ENCODE measurements around the gene SLC6A1. TPM values are rescaled to one million over a fixed set of nuclear protein-coding genes. Genes with fewer than 3 reads are reported as not detected.

The SLC6A1 gene
- polyA plus RNA-seq, 1 donor, result 1.3 TPM

DNA sequence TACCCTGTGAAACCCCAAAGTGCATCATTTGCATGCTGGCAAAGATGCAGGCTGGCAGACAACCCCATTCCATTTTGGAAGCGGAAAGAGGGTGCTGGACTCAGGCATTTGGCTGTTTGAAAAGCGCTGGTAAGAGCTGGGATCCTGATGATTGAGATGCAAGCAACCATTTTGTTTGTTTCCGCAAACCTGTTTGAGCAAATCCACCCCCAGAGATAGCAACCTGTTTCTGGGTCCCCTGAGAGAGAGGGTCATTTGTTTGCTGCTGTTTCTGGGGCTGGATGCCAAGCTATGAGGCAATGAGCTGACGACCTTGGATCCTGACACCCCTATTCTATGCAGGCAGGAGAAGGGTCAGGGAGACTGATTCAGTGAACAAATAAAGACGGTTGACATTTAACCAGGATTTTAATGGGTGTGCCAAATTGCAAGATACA, 9.8 kb downstream of the SLC6A1 start:
- Histone ChIP-seq H3K36me3 (ENCODE audit: control insufficient read depth, insufficient read depth, low read length) (no peaks in the 10 kb centered on the region), H3K27me3 (ENCODE audit: control insufficient read depth, insufficient read depth, low read length) (peaks cover 39% of the 10 kb centered on the region), H3K4me1 (ENCODE audit: control insufficient read depth, insufficient read depth, low read length) (no peaks in the 10 kb centered on the region), H3K9me3 (ENCODE audit: control insufficient read depth, low read depth, low read length) (no peaks in the 10 kb centered on the region), H3K27ac (ENCODE audit: low read length) (no peak overlapping the region), H3K4me3 (ENCODE audit: low read length) (no peak overlapping the region)
- no peak for DNase-seq
- no CpG with 5 or more reads among the region's 5 CpGs for WGBS (ENCODE audit: insufficient coverage, low lambda C conversion rate)

DNA sequence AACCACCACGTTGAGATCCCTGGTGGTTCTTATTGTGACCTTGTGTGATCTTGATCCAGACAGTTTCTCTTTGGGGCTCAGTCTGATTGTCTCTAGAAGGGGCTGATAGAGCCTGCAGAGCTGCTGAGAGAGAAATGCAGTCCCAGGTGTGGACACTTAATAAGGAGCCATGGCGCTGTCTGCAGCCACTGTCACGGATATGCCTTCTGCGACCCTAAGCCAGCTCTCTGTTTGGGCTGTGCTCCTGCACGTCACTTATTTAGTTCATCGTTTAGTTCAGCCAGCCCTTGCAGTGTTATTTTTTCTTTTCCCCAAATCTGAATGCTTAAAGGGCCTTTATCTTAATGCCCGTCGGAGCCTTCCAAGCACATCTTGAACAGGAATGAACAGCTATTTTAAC, 12.0 kb downstream of the SLC6A1 start:
- Histone ChIP-seq H3K4me1 (ENCODE audit: control insufficient read depth, insufficient read depth, low read length) (no peaks in the 10 kb centered on the region), H3K27me3 (ENCODE audit: control insufficient read depth, insufficient read depth, low read length) (peaks cover 25% of the 10 kb centered on the region), H3K9me3 (ENCODE audit: control insufficient read depth, low read depth, low read length) (no peaks in the 10 kb centered on the region), H3K4me3 (ENCODE audit: low read length) (no peak overlapping the region), H3K27ac (ENCODE audit: low read length) (no peak overlapping the region), H3K36me3 (ENCODE audit: control insufficient read depth, insufficient read depth, low read length) (no peaks in the 10 kb centered on the region)
- WGBS (ENCODE audit: insufficient coverage, low lambda C conversion rate), result 89% methylated on average over 3 of the region's 8 CpGs
- DNase-seq, result no peak

GRCh38 chr3:11005686-11006256, 13.2 kb downstream of the SLC6A1 start:
- Histone ChIP-seq H3K27me3 (ENCODE audit: control insufficient read depth, insufficient read depth, low read length) (peaks cover 14% of the 10 kb centered on the region), H3K4me3 (ENCODE audit: low read length) (no peak overlapping the region), H3K27ac (ENCODE audit: low read length) (no peak overlapping the region), H3K9me3 (ENCODE audit: control insufficient read depth, low read depth, low read length) (no peaks in the 10 kb centered on the region), H3K4me1 (ENCODE audit: control insufficient read depth, insufficient read depth, low read length) (no peaks in the 10 kb centered on the region), H3K36me3 (ENCODE audit: control insufficient read depth, insufficient read depth, low read length) (no peaks in the 10 kb centered on the region)
- WGBS (ENCODE audit: insufficient coverage, low lambda C conversion rate), result no CpG with 5 or more reads among the region's 6 CpGs
- DNase-seq, result no peak

- no peak for DNase-seq
- Histone ChIP-seq H3K36me3 (ENCODE audit: control insufficient read depth, insufficient read depth, low read length) (no peaks in the 10 kb centered on the region), H3K27me3 (ENCODE audit: control insufficient read depth, insufficient read depth, low read length) (peaks cover 8% of the 10 kb centered on the region), H3K4me3 (ENCODE audit: low read length) (no peak overlapping the region), H3K9me3 (ENCODE audit: control insufficient read depth, low read depth, low read length) (no peaks in the 10 kb centered on the region), H3K27ac (ENCODE audit: low read length) (no peak overlapping the region), H3K4me1 (ENCODE audit: control insufficient read depth, insufficient read depth, low read length) (no peaks in the 10 kb centered on the region)
- 20% methylated on average over 1 of the region's 20 CpGs for WGBS (ENCODE audit: insufficient coverage, low lambda C conversion rate)
These were observed 14.7 kb downstream of the SLC6A1 start for GRCh38 chr3:11006986-11007933.

GRCh38 chr3:11009898-11010297, 17.4 kb downstream of the SLC6A1 start:
- Histone ChIP-seq H3K9me3 (ENCODE audit: control insufficient read depth, low read depth, low read length) (no peaks in the 10 kb centered on the region), H3K4me1 (ENCODE audit: control insufficient read depth, insufficient read depth, low read length) (no peaks in the 10 kb centered on the region), H3K27ac (ENCODE audit: low read length) (no peak overlapping the region), H3K36me3 (ENCODE audit: control insufficient read depth, insufficient read depth, low read length) (no peaks in the 10 kb centered on the region), H3K27me3 (ENCODE audit: control insufficient read depth, insufficient read depth, low read length) (peaks cover 5% of the 10 kb centered on the region), H3K4me3 (ENCODE audit: low read length) (no peak overlapping the region)
- no peak for DNase-seq
- WGBS (ENCODE audit: insufficient coverage, low lambda C conversion rate), result no CpG with 5 or more reads among the region's 4 CpGs

- Histone ChIP-seq H3K27ac (ENCODE audit: low read length) (no peak overlapping the region), H3K4me1 (ENCODE audit: control insufficient read depth, insufficient read depth, low read length) (no peaks in the 10 kb centered on the region), H3K9me3 (ENCODE audit: control insufficient read depth, low read depth, low read length) (no peaks in the 10 kb centered on the region), H3K27me3 (ENCODE audit: control insufficient read depth, insufficient read depth, low read length) (peaks cover 5% of the 10 kb centered on the region), H3K4me3 (ENCODE audit: low read length) (no peak overlapping the region), H3K36me3 (ENCODE audit: control insufficient read depth, insufficient read depth, low read length) (no peaks in the 10 kb centered on the region)
- DNase-seq, result no peak
- WGBS (ENCODE audit: insufficient coverage, low lambda C conversion rate), result no CpG with 5 or more reads among the region's 15 CpGs
These were observed 18.0 kb downstream of the SLC6A1 start for GRCh38 chr3:11010426-11011165.

GRCh38 chr3:11014253-11014652, 21.7 kb downstream of the SLC6A1 start:
- Histone ChIP-seq H3K9me3 (ENCODE audit: control insufficient read depth, low read depth, low read length) (no peaks in the 10 kb centered on the region), H3K27ac (ENCODE audit: low read length) (no peak overlapping the region), H3K27me3 (ENCODE audit: control insufficient read depth, insufficient read depth, low read length) (peaks cover 3% of the 10 kb centered on the region), H3K4me3 (ENCODE audit: low read length) (no peak overlapping the region), H3K4me1 (ENCODE audit: control insufficient read depth, insufficient read depth, low read length) (no peaks in the 10 kb centered on the region), H3K36me3 (ENCODE audit: control insufficient read depth, insufficient read depth, low read length) (no peaks in the 10 kb centered on the region)
- WGBS (ENCODE audit: insufficient coverage, low lambda C conversion rate), result no CpG with 5 or more reads among the region's 4 CpGs
- no peak for DNase-seq

DNA sequence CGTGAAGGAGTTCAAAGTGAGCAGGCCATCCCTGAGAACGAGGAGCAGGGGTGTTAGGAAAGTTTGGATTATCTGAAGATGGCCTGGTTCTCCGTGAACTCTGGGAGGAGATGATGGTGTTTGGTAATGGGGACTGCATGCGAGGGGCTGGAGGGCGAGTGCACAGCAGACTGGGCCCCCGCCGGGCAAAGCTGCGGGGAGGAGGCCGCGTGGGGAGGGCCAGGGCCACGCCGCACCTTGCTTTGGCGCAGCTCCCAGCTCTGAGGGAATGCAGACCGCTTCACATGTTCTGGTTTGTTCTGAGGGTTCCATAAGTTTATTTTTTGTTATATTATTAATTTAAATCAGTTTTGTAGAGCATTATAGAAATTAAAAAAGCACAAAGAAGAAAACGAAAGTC, 22.2 kb downstream of the SLC6A1 start:
- no peak for DNase-seq
- H3K4me3 ChIP-seq (ENCODE audit: low read length), result no peak overlapping the region
- no peak overlapping the region for H3K27ac ChIP-seq (ENCODE audit: low read length)
- no peaks in the 10 kb centered on the region for H3K4me1 ChIP-seq (ENCODE audit: control insufficient read depth, insufficient read depth, low read length)
- peaks cover 3% of the 10 kb centered on the region for H3K27me3 ChIP-seq (ENCODE audit: control insufficient read depth, insufficient read depth, low read length)
- 75% methylated on average over 2 of the region's 15 CpGs for WGBS (ENCODE audit: insufficient coverage, low lambda C conversion rate)
- H3K36me3 ChIP-seq (ENCODE audit: control insufficient read depth, insufficient read depth, low read length), result no peaks in the 10 kb centered on the region
- H3K9me3 ChIP-seq (ENCODE audit: control insufficient read depth, low read depth, low read length), result no peaks in the 10 kb centered on the region

GRCh38 chr3:11015369-11015768, 22.8 kb downstream of the SLC6A1 start:
- Histone ChIP-seq H3K4me3 (ENCODE audit: low read length) (no peak overlapping the region), H3K27ac (ENCODE audit: low read length) (no peak overlapping the region), H3K9me3 (ENCODE audit: control insufficient read depth, low read depth, low read length) (no peaks in the 10 kb centered on the region), H3K4me1 (ENCODE audit: control insufficient read depth, insufficient read depth, low read length) (no peaks in the 10 kb centered on the region), H3K36me3 (ENCODE audit: control insufficient read depth, insufficient read depth, low read length) (no peaks in the 10 kb centered on the region), H3K27me3 (ENCODE audit: control insufficient read depth, insufficient read depth, low read length) (peaks cover 3% of the 10 kb centered on the region)
- DNase-seq, result no peak
- WGBS (ENCODE audit: insufficient coverage, low lambda C conversion rate), result no CpG with 5 or more reads among the region's 16 CpGs

GRCh38 chr3:11016727-11017126, 24.2 kb downstream of the SLC6A1 start:
- Histone ChIP-seq H3K4me3 (ENCODE audit: low read length) (no peak overlapping the region), H3K9me3 (ENCODE audit: control insufficient read depth, low read depth, low read length) (no peaks in the 10 kb centered on the region), H3K36me3 (ENCODE audit: control insufficient read depth, insufficient read depth, low read length) (no peaks in the 10 kb centered on the region), H3K4me1 (ENCODE audit: control insufficient read depth, insufficient read depth, low read length) (no peaks in the 10 kb centered on the region), H3K27ac (ENCODE audit: low read length) (no peak overlapping the region), H3K27me3 (ENCODE audit: control insufficient read depth, insufficient read depth, low read length) (peaks cover 3% of the 10 kb centered on the region)
- no peak for DNase-seq
- WGBS (ENCODE audit: insufficient coverage, low lambda C conversion rate), result no CpG with 5 or more reads among the region's 5 CpGs
